ENCODE measurements around the gene UBE3D.

UBE3D gene

DNA sequence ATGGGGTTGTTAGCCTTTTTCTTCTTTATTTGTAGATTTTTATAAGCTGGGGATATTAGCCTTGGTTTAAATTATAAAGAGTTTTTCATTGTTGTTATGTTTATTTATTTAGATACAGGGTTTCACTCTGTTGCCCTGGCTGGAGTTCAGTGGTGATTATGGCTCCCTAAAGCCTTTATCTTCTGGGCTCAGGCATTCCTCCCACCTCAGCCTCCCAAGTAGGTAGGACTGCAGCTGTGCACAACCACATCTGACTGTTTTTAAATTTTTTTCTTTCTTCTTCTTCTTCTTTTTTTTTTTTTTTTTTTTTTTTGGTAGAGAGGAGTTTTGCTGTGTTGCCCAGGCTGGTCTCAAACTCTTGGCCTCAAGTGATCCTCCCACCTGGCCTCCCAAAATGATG lies 80.9 kb downstream of the UBE3D start:
- Histone ChIP-seq H3K27me3 (no peaks in the 10 kb centered on the region), H3K4me3 (ENCODE audit: low read depth, low read length) (no peak overlapping the region), H3K4me1 (no peaks in the 10 kb centered on the region; the same call in 1 of the 2 replicates), H3K9me3 (no peaks in the 10 kb centered on the region), H3K36me3 (no peaks in the 10 kb centered on the region)
- no peak for DNase-seq
- TF ChIP-seq, protein P1, sequence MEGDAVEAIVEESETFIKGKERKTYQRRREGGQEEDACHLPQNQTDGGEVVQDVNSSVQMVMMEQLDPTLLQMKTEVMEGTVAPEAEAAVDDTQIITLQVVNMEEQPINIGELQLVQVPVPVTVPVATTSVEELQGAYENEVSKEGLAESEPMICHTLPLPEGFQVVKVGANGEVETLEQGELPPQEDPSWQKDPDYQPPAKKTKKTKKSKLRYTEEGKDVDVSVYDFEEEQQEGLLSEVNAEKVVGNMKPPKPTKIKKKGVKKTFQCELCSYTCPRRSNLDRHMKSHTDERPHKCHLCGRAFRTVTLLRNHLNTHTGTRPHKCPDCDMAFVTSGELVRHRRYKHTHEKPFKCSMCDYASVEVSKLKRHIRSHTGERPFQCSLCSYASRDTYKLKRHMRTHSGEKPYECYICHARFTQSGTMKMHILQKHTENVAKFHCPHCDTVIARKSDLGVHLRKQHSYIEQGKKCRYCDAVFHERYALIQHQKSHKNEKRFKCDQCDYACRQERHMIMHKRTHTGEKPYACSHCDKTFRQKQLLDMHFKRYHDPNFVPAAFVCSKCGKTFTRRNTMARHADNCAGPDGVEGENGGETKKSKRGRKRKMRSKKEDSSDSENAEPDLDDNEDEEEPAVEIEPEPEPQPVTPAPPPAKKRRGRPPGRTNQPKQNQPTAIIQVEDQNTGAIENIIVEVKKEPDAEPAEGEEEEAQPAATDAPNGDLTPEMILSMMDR (IDR thresholded peaks at IDR 0.05; ENCODE audit: low read depth, low read length), result no peak

DNA sequence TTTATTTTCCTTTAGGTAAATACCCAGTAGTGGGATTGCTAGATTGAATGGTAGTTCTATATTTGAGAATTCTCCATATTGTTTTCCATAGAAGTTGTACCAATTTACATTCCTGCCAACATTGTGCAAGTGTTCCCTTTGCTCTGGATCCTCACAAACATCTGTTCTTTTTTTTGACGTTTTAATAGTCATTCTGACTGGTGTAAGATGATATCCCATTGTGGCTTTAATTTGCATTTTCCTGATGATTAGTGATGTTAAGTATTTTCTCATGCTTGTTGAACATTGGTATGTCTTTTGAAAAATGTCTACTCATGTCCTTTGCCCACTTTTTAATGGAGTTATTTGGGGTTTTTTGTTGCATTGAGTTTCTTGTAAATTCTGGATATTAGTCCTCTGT lies 85.6 kb downstream of the UBE3D start:
- Histone ChIP-seq H3K4me1 (no peaks in the 10 kb centered on the region), H3K27me3 (no peaks in the 10 kb centered on the region), H3K4me3 (ENCODE audit: low read depth, low read length) (no peak overlapping the region), H3K9me3 (no peaks in the 10 kb centered on the region), H3K36me3 (no peaks in the 10 kb centered on the region)
- TF ChIP-seq, protein P1 (IDR thresholded peaks at IDR 0.05; ENCODE audit: low read depth, low read length), result no peak
- DNase-seq, result no peak

DNA sequence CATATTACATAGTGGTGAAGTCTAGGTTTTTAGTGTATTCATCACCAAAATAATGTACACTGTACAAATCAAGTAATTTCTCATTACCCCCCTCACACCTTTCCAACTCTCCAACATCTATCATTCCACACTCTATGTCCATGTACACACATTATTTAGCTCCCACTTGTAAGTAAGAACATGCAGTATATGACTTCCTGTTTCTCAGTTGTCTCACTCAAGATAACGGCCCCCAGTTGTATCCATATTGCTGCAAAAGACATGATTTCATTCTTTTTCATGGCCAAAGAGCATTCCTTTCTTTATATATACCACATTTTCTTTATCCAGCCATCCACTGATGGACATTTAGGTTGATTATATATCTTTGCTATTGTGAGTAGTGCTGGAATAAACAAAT lies 86.0 kb downstream of the UBE3D start:
- DNase-seq, result no peak
- Histone ChIP-seq H3K27me3 (no peaks in the 10 kb centered on the region), H3K9me3 (no peaks in the 10 kb centered on the region), H3K4me1 (no peaks in the 10 kb centered on the region), H3K36me3 (no peaks in the 10 kb centered on the region), H3K4me3 (ENCODE audit: low read depth, low read length) (no peak overlapping the region)
- TF ChIP-seq, protein P1 (IDR thresholded peaks at IDR 0.05; ENCODE audit: low read depth, low read length), result no peak

DNA sequence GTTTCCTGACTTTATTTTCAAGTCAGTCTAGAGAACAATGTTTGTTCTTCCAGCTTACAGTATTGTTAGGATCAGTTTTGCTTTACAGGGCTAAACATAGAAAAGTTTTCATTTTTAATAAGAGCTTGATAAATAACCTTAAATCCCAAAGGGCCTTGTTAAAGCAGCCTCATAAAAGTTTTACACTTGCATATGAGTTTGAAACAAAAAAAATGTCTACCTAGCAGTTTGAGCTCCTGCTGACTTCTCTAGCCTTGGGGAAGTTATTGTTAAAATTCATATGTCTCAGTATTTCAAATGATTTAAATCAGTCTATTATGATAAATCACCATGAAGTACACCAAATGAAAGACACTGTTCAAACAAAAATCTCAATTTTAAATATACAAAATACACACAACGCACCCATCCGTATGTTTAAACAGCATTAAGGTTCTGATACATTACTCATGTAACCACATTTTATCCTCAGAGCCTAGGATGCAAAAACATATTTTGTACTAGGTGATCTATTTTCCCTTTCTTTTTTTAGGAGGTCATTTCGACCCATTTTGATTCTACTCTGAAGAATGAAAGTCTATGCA lies 87.2 kb downstream of the UBE3D start:
- Histone ChIP-seq H3K4me3 (ENCODE audit: low read depth, low read length) (no peak overlapping the region), H3K36me3 (no peaks in the 10 kb centered on the region), H3K4me1 (no peaks in the 10 kb centered on the region; the same call in 1 of the 2 replicates), H3K27me3 (no peaks in the 10 kb centered on the region), H3K9me3 (no peaks in the 10 kb centered on the region)
- TF ChIP-seq, protein P1 (IDR thresholded peaks at IDR 0.05; ENCODE audit: low read depth, low read length), result no peak
- DNase-seq, result no peak

DNA sequence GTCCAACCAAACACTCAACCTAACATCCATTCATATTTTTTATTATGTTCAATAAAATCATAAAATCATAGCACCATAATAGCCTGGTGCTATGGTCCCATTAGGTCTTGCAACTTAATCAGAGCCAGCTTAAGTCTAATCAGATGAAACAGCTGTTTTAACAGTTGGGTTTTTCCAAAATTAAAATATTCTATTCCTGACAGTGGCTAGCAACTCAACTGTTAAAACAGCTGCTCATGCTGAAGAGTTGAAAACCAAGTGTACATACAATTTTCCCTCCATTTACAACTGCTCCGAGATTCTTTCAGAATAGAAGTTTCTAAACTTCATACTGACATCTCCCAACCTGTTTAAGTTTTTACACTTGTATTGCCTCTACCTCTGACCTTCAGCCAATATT lies 89.5 kb downstream of the UBE3D start:
- Histone ChIP-seq H3K9me3 (no peaks in the 10 kb centered on the region), H3K4me1 (no peaks in the 10 kb centered on the region; the same call in 1 of the 2 replicates), H3K27me3 (no peaks in the 10 kb centered on the region), H3K36me3 (no peaks in the 10 kb centered on the region), H3K4me3 (ENCODE audit: low read depth, low read length) (no peak overlapping the region)
- no peak for DNase-seq
- TF ChIP-seq, protein P1 (IDR thresholded peaks at IDR 0.05; ENCODE audit: low read depth, low read length), result no peak

DNA sequence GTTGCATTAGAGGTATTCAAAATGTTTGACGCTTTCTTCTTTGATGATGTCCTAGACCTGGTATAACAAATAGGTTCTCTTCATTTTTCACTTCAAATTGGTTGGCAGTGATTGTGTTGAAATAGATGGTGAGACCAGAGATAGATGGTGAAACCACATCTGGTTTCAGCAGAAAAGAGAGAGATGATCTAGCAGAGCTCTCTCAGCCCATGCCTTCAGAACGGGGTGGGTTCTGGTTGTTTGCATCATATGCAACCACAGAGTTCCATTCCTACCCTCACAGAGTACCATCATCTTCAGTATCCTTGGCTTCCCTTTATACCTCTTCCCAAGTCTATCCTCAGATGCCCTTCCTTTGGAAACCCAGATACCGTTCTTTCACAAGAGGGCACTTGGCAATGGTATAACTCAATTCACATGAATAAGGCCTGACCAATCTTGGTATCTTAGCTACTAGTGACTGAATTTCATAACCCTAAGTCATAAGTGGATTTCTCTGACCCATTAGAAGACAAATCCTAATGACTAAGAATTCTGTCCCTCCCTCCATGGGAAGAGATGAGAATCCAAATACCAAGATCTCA lies 93.7 kb downstream of the UBE3D start:
- Histone ChIP-seq H3K4me3 (ENCODE audit: low read depth, low read length) (no peak overlapping the region), H3K9me3 (no peaks in the 10 kb centered on the region), H3K36me3 (no peaks in the 10 kb centered on the region), H3K4me1 (peaks cover 5% of the 10 kb centered on the region), H3K27me3 (no peaks in the 10 kb centered on the region)
- no peak for DNase-seq
- TF ChIP-seq, protein P1 (IDR thresholded peaks at IDR 0.05; ENCODE audit: low read depth, low read length), result no peak

Measured in BE2C (cell line).